OCI-LY1 (cell line): ENCODE data around the gene ABTB2.

Experiments used
- CTCF ChIP-seq: fragments of 200-600 bp; sonication (generic), shearing (Covaris generic); IDR thresholded peaks from 2 replicates; pipeline ENCODE4 v1.5.1; 2017; ENCODE audit warnings: mild to moderate bottlenecking, antibody characterized with exemption, low read length, moderate library complexity, mixed read lengths
- EZH2 ChIP-seq: fragments of 200-600 bp; sonication (generic), shearing (Covaris generic); IDR thresholded peaks from 2 replicates; pipeline ENCODE4 v1.8.0; 2017; ENCODE audit warnings: borderline replicate concordance, mixed run types, mild to moderate bottlenecking, antibody characterized with exemption, low read length, moderate library complexity, mixed read lengths

- peak; percentile 53 for TF ChIP-seq CTCF
- no peak for TF ChIP-seq EZH2
These were observed 8.7 kb upstream of the ABTB2 start for GRCh38 chr11:34366522-34366921.
